GM21515 (cell line): ENCODE data around the gene CHODL.

Experiments used
- ATAC-seq: cut with Tn5 transposase; IDR thresholded peaks from one replicate; pipeline ENCODE4 v1.9.1; 2021; ENCODE audit not compliant: unreplicated experiment

The CHODL gene

DNA sequence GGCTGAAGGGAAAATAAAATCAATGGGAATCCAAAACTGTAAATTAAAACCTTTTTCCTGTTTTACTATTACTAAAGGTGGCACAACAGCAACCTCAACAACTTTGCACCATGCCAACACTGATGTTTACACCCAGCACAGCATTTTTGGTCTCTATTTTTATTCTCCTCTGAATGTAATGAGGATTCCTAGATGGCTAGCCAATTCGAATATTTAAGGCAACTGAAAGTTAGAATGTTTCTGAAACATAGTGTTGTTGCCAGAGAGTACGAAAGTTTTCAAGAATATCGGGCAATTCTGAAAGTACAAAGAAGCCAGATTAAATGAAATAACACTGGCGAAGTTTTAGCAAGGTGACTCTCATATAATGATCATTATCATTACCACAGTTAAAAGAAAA lies 40.7 kb downstream of the CHODL start:
- no peak for ATAC-seq

DNA sequence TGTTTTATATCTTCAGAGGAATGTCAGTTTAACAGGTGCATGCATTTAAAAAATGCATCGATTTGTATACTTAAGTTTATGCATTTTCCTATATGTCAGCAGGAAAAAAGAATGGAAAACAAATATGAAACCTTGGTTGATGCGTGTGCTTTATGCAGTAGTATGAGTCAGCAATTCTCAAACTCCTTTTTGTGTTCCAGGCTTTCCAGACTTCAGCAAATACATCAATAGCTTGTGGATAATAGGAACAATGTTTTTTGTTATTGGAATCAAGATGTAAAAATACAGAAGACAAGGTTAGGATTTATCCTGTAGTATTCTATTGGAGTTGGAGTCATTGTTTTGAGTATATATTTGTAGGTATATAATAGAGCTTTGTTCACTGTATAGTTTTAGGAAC lies 45.2 kb downstream of the CHODL start:
- no peak for ATAC-seq

GRCh38 chr21:18294100-18294499 lies 49.5 kb downstream of the CHODL start:
- no peak for ATAC-seq

GRCh38 chr21:18298228-18298627 lies 53.6 kb downstream of the CHODL start:
- ATAC-seq: no peak
